Measurements from ENCODE around the gene CDC25A. TPM values are rescaled to one million over a fixed set of nuclear protein-coding genes. Genes with fewer than 3 reads are reported as not detected.

CDC25A gene
- total RNA-seq, 2 experiments from 2014 or later, result 23.4 to 23.5 TPM

GRCh38 chr3:48187579-48188265 lies 495 bp downstream of the CDC25A start:
- peaks cover 35% of the 10 kb centered on the region for H3K4me1 Mint-ChIP-seq
- POLR2A ChIA-PET, result interaction anchor here (1.0 kb wide), 1 partner anchor 56 kb away, joined by 3 read pairs; no protein-coding TSS in a partner anchor
- H3K36me3 Mint-ChIP-seq (ENCODE audit: low read depth), result peaks cover 35% of the 10 kb centered on the region
- H3K9me3 Mint-ChIP-seq, result no peaks in the 10 kb centered on the region
- H3K4me3 Mint-ChIP-seq, result peak overlapping the region; percentile 97
- DNase-seq, result no peak
- peak overlapping the region; percentile 85 for H3K27ac Mint-ChIP-seq
- H3K27me3 Mint-ChIP-seq, result no peaks in the 10 kb centered on the region
- CTCF ChIA-PET, result interaction anchor here (0.5 to 1.5 kb wide), 5 partner anchors 8 to 249 kb away, joined by 3 to 6 read pairs (median 3); no protein-coding TSS in a partner anchor

DNA sequence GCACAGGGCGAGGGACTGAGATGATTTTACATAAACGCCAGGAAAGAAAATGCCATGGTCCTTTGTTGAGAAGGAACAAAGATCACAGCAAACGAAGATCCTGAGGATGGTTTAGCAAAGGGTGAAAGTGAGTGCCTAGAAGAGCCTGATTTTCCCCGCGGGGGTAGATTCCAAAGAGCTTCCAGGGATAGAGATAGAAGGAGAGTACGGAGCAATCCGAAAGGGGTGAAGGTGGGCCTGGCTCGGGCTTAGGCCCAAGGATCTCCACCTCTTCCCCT lies 977 bp downstream of the CDC25A start:
- DNase-seq, result no peak
- peaks cover 40% of the 10 kb centered on the region for H3K36me3 Mint-ChIP-seq (ENCODE audit: low read depth)
- H3K4me3 Mint-ChIP-seq, result peak overlapping the region; percentile 90
- peak overlapping the region; percentile 85 for H3K27ac Mint-ChIP-seq
- no peaks in the 10 kb centered on the region for H3K27me3 Mint-ChIP-seq
- CTCF ChIA-PET, result interaction anchor here (0.5 to 1.5 kb wide), 4 partner anchors 9 to 76 kb away, joined by 3 to 6 read pairs (median 3); no protein-coding TSS in a partner anchor
- no peaks in the 10 kb centered on the region for H3K9me3 Mint-ChIP-seq
- H3K4me1 Mint-ChIP-seq, result peaks cover 39% of the 10 kb centered on the region
- POLR2A ChIA-PET, result no interaction called here

DNA sequence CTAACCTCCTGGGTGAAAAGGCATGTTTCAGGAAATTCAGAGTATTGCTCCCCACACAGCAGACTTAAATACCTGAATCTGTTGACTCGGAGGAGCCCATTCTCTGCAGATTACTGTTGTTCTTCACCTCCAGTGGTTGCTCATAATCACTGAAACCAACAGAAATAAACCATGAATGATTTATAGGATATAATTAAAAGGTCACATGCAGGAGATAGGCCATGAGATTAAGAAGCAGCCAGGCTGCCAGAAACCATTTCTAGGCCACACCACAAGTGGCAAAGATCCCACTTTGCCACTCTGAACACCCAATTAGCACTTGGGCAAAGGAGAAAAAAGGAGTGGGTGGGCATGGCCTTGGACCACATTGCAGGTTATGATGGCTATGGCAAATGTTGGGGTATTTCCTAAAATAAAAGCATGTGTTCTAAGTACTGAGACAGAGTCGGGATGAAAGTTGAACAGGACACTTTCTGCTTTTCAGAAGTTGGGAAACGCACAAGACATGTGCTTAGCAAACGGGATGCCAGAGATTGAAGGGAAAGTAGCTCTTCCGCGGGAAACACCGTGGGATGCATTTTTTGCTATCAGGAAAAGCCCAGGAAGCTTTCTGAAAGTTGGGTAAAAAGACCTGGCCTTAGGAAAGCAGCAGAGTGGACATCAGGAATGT lies 1.5 kb downstream of the CDC25A start:
- Mint-ChIP-seq H3K27ac (peak overlapping the region; percentile 85), H3K27me3 (no peaks in the 10 kb centered on the region), H3K4me3 (peak overlapping the region; percentile 90), H3K36me3 (ENCODE audit: low read depth) (peaks cover 43% of the 10 kb centered on the region), H3K9me3 (no peaks in the 10 kb centered on the region), H3K4me1 (peaks cover 39% of the 10 kb centered on the region)
- no peak for DNase-seq
- CTCF ChIA-PET, result interaction anchor here (0.5 to 1.5 kb wide), 3 partner anchors 9 to 76 kb away, joined by 3 to 6 read pairs (median 3); no protein-coding TSS in a partner anchor
- POLR2A ChIA-PET, result no interaction called here

GRCh38 chr3:48185129-48185528 lies 3.1 kb downstream of the CDC25A start:
- CTCF ChIA-PET, result interaction anchor here (0.6 kb wide), 1 partner anchor 84 kb away, joined by 3 read pairs; no protein-coding TSS in a partner anchor
- Mint-ChIP-seq H3K36me3 (ENCODE audit: low read depth) (peaks cover 55% of the 10 kb centered on the region), H3K4me1 (peaks cover 41% of the 10 kb centered on the region), H3K27me3 (no peaks in the 10 kb centered on the region), H3K9me3 (no peaks in the 10 kb centered on the region), H3K4me3 (no peak overlapping the region), H3K27ac (no peak overlapping the region)
- DNase-seq, result no peak
- POLR2A ChIA-PET, result no interaction called here

- H3K27me3 Mint-ChIP-seq, result no peaks in the 10 kb centered on the region
- DNase-seq, result no peak
- H3K4me3 Mint-ChIP-seq, result no peak overlapping the region
- peaks cover 41% of the 10 kb centered on the region for H3K4me1 Mint-ChIP-seq
- ChIA-PET CTCF (no interaction called here), POLR2A (no interaction called here)
- H3K36me3 Mint-ChIP-seq (ENCODE audit: low read depth), result peaks cover 55% of the 10 kb centered on the region
- no peaks in the 10 kb centered on the region for H3K9me3 Mint-ChIP-seq
- H3K27ac Mint-ChIP-seq, result no peak overlapping the region
Measured at GRCh38 chr3:48184299-48184698, 3.9 kb downstream of the CDC25A start.

DNA sequence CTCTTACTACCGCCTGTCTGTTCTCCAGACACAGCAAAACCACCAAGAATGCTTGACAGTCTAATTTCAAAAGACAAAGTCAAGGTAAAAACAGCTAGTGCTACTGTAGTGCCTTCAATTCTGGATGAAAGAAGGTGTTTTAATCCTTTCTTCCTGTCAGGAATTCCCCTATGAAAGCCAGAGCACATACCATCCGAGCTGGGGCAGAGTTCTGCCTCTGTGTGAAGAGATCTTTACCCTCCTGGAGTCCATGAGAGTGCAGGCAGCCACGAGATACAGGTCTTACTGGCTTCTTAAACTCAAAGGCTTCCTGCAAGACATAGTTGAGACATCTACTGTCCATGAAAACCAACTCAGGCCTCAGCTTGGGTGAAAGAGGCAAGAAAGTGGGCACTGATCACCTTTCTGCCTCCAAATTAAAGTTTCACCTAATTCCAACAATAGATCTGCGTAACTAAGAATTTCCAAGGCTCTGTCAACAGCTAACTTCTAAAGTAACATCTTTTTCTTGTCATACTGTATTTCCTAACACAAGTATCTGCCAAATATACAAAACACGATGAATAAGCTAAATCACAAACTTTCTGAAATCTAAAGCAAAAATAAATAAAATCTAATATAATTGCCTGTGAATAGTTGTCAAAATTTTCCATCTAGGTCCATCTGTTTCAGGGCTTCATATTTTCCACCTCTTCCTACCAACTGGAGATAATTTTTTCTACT lies 7.5 kb downstream of the CDC25A start:
- CTCF ChIA-PET, result no interaction called here
- Mint-ChIP-seq H3K27ac (no peak overlapping the region), H3K4me3 (no peak overlapping the region), H3K36me3 (ENCODE audit: low read depth) (peaks cover 61% of the 10 kb centered on the region), H3K9me3 (no peaks in the 10 kb centered on the region), H3K27me3 (no peaks in the 10 kb centered on the region), H3K4me1 (peaks cover 17% of the 10 kb centered on the region)
- DNase-seq, result no peak
- POLR2A ChIA-PET, result no interaction called here

GRCh38 chr3:48180021-48180420 lies 8.2 kb downstream of the CDC25A start:
- DNase-seq, result no peak
- Mint-ChIP-seq H3K27ac (no peak overlapping the region), H3K4me3 (no peak overlapping the region), H3K9me3 (no peaks in the 10 kb centered on the region), H3K36me3 (ENCODE audit: low read depth) (peaks cover 61% of the 10 kb centered on the region), H3K4me1 (peaks cover 10% of the 10 kb centered on the region), H3K27me3 (no peaks in the 10 kb centered on the region)
- POLR2A ChIA-PET, result no interaction called here
- CTCF ChIA-PET, result no interaction called here

- no peak overlapping the region for H3K4me3 Mint-ChIP-seq
- ChIA-PET POLR2A (no interaction called here), CTCF (interaction anchor here (0.6 kb wide), 1 partner anchor 320 kb away, joined by 3 read pairs; no protein-coding TSS in a partner anchor)
- no peak overlapping the region for H3K27ac Mint-ChIP-seq
- H3K9me3 Mint-ChIP-seq, result no peaks in the 10 kb centered on the region
- no peak for DNase-seq
- no peaks in the 10 kb centered on the region for H3K27me3 Mint-ChIP-seq
- peaks cover 66% of the 10 kb centered on the region for H3K36me3 Mint-ChIP-seq (ENCODE audit: low read depth)
- H3K4me1 Mint-ChIP-seq, result peaks cover 12% of the 10 kb centered on the region
Measured at GRCh38 chr3:48178072-48178471, 10.1 kb downstream of the CDC25A start.

DNA sequence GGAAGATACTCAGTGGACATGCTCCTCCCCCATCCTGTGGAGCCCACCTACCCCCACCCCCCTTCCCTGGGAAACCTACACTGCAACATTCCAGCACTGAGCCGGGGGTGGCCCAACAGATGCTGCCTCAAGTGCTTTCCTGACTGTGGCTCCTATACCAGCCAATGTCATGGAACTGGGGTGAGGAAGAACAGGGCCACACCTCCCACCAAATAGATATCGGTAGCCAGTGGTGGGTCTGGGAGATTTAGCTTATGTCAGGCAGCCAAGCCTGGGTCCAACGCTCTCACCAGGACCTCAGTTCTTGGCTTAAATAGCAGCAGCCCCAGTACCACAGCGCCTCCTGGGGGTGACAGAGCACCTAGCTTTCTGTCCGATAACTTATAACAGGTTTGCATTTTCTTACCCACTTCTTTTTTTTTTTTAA lies 30.3 kb downstream of the CDC25A start:
- no peaks in the 10 kb centered on the region for H3K27me3 Mint-ChIP-seq
- no peaks in the 10 kb centered on the region for H3K9me3 Mint-ChIP-seq
- CTCF ChIA-PET, result interaction anchor here (0.6 to 2.3 kb wide), 11 partner anchors 9 to 913 kb away, joined by 3 to 17 read pairs (median 3); no protein-coding TSS in a partner anchor

DNA sequence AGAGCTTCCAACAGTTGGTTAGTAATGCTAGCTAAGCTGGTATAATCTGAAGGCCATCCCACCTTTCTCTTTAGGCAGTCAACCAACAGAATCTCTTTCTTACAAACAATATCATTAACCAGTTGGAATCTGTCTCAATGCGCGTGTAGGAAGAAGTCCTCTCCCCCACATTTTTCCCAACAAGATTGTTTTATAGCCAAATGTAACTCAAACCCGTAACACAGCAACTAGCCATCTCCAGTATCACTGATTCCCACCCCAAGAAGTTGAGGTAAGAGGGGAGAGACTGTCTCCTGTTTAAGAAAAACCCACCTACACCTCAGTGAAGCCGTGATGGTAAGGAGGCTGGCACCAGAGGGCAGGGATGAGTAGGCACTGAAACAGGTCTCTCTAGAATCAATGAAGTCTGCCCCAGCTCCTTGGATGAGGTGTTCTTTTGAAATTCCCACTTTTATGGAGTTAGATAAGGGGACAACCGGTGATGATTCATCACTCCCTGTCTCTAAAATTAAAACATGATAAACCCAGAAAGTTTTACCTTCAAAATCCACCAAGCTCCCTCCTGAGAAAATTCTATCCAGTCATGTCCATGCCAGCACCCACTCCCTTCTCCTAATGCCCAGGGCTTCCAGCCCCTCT lies 30.9 kb downstream of the CDC25A start:
- Mint-ChIP-seq H3K9me3 (no peaks in the 10 kb centered on the region), H3K27ac (peak overlapping the region; percentile 26), H3K4me1 (no peaks in the 10 kb centered on the region), H3K36me3 (ENCODE audit: low read depth) (peaks cover 19% of the 10 kb centered on the region), H3K27me3 (no peaks in the 10 kb centered on the region), H3K4me3 (no peak overlapping the region)
- ChIA-PET POLR2A (interaction anchor here (0.6 kb wide), 1 partner anchor 26 kb away, joined by 3 read pairs; no protein-coding TSS in a partner anchor), CTCF (interaction anchor here (0.6 to 2.3 kb wide), 9 partner anchors 8 to 913 kb away, joined by 3 to 17 read pairs (median 3); no protein-coding TSS in a partner anchor)
- no peak for DNase-seq

More for the DNA sequence above, 30.3 kb downstream of the CDC25A start:
- POLR2A ChIA-PET, result no interaction called here
- Mint-ChIP-seq H3K4me3 (no peak overlapping the region), H3K36me3 (ENCODE audit: low read depth) (peaks cover 19% of the 10 kb centered on the region), H3K4me1 (no peaks in the 10 kb centered on the region), H3K27ac (no peak overlapping the region)
- DNase-seq, result peak; percentile 62

GRCh38 chr3:48156163-48156562 lies 32.1 kb downstream of the CDC25A start:
- Mint-ChIP-seq H3K4me1 (peaks cover 2% of the 10 kb centered on the region), H3K27ac (no peak overlapping the region), H3K4me3 (no peak overlapping the region), H3K27me3 (no peaks in the 10 kb centered on the region), H3K9me3 (no peaks in the 10 kb centered on the region), H3K36me3 (ENCODE audit: low read depth) (peaks cover 14% of the 10 kb centered on the region)
- CTCF ChIA-PET, result interaction anchor here (1.2 to 2.1 kb wide), 2 partner anchors 18 to 331 kb away, joined by 4 read pairs; no protein-coding TSS in a partner anchor
- no peak for DNase-seq
- POLR2A ChIA-PET, result no interaction called here

- ChIA-PET CTCF (no interaction called here), POLR2A (no interaction called here)
- Mint-ChIP-seq H3K9me3 (no peaks in the 10 kb centered on the region), H3K36me3 (ENCODE audit: low read depth) (peaks cover 9% of the 10 kb centered on the region), H3K4me3 (no peak overlapping the region), H3K27ac (no peak overlapping the region), H3K27me3 (no peaks in the 10 kb centered on the region), H3K4me1 (peaks cover 2% of the 10 kb centered on the region)
- no peak for DNase-seq
Measured at GRCh38 chr3:48155122-48155521, 33.1 kb downstream of the CDC25A start.

All from activated CD4-positive, alpha-beta T cell treated with anti-CD3 and anti-CD28 coated beads, Interleukin-2, amount 10 ng/mL, durations not matched to agents 7 days and 5 days (primary cell).